ENCODE data around the gene CHRNA4.
A peak's percentile ranks its signal among the peaks of the same experiment; 100 is the strongest.

CHRNA4 gene

GRCh38 chr20:63366390-63367365, 5.5 kb upstream of the CHRNA4 start:
- H3K36me3 ChIP-seq (ENCODE audit: insufficient read depth, low read length) = no peaks in the 10 kb centered on the region
- no peak overlapping the region for H3K27ac ChIP-seq (ENCODE audit: low read depth, low read length)
- whole genome bisulfite sequencing = 90% methylated on average over 30 of the region's 30 CpGs
- H3K4me3 ChIP-seq (ENCODE audit: low read length) = no peak overlapping the region
- peaks cover 7% of the 10 kb centered on the region; the same call in 1 of the 2 replicates for H3K4me1 ChIP-seq (ENCODE audit: insufficient read depth, low read length)
- H3K9me3 ChIP-seq (ENCODE audit: insufficient read depth, low read depth, low read length) = no peaks in the 10 kb centered on the region
- H3K27me3 ChIP-seq (ENCODE audit: insufficient read depth, low read length) = peaks cover 14% of the 10 kb centered on the region
- H3K9ac ChIP-seq (ENCODE audit: low read depth, low read length) = peak overlapping the region; percentile 14; the same call in 1 of the 2 replicates

DNA sequence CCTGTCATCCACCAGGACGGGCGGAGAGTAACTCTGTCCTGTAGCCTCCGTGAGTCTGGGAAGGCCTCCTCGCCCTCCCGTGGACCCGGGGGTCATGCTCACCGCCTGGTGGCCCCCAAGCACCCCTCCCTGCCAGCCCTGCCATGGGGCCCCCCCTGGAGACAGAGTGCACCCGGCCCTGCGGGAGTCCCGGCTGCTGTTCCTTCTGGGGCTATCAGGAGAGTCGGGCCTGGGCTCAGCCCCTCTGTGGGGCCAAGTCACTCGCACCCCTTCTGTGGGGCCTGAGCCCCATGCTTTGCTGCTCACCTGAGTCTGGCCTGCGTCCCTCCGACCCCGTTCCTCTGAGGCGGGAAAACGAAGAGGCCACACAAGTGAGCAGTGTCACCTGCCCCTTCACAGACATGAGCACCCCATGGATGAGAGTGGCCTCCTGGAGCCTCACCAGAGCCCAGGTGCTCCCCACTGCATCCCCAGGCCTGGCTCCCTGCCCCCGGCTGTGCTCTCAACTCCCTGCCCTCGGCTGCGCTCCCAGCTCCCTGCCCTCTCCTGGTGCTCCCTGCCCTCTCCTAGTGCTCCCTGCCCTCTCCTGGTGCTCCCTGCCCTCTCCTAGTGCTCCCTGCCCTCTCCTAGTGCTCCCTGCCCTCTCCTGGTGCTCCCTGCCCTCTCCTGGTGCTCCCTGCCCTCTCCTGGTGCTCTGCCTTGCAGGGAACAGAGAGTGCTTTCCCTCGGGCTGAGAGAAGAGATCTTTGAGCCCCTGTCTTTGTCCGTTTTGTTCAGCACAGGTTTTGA, 4.6 kb upstream of the CHRNA4 start:
- Histone ChIP-seq H3K27me3 (ENCODE audit: insufficient read depth, low read length) (peaks cover 22% of the 10 kb centered on the region), H3K36me3 (ENCODE audit: insufficient read depth, low read length) (no peaks in the 10 kb centered on the region), H3K4me1 (ENCODE audit: insufficient read depth, low read length) (peaks cover 7% of the 10 kb centered on the region; the same call in 1 of the 2 replicates), H3K4me3 (ENCODE audit: low read length) (no peak overlapping the region), H3K27ac (ENCODE audit: low read depth, low read length) (no peak overlapping the region), H3K9ac (ENCODE audit: low read depth, low read length) (no peak overlapping the region), H3K9me3 (ENCODE audit: insufficient read depth, low read depth, low read length) (no peaks in the 10 kb centered on the region)
- 86% methylated on average over 22 of the region's 22 CpGs for WGBS

DNA sequence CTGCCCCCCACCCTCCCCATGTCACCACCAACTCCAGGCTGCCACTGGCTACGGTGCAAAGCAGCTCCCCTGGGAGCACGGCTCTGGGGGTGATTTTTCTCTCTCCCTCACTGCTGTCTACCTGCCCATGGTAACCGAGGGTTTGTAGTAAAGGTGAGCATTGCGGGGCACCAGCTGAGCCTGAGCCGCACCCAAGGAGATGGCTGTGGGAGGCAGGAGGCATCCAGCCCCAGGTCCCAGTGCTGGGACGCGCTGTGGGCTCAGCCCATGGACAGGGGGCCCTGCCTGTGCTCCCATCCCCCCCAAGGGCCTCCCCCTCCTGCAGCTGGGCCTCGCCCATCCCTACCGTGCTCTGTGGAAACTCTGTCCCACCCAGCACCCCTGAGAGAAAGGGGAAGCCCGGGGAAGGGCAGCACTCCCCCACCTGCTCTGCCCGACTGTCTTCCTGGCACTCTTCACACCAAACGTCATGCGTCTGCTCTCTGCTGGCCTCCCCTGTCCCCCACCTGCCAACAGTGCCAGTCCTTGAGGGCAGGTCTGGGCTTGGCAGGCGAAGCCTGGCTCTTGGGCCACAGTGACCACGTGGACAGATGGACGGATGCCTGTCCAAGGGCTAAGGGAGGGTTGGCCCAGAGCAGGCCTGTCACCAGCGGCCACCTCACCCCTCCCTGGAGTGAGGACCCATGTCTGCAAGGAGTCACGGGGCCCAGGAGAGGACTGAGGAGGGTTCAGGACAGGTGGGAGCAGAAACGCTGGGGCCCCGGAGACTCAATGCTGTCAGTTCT, 3.8 kb upstream of the CHRNA4 start:
- H3K4me3 ChIP-seq (ENCODE audit: low read length) = no peak overlapping the region
- H3K9ac ChIP-seq (ENCODE audit: low read depth, low read length) = no peak overlapping the region
- H3K27ac ChIP-seq (ENCODE audit: low read depth, low read length) = no peak overlapping the region
- H3K27me3 ChIP-seq (ENCODE audit: insufficient read depth, low read length) = peaks cover 30% of the 10 kb centered on the region
- H3K9me3 ChIP-seq (ENCODE audit: insufficient read depth, low read depth, low read length) = no peaks in the 10 kb centered on the region
- H3K4me1 ChIP-seq (ENCODE audit: insufficient read depth, low read length) = peaks cover 7% of the 10 kb centered on the region; the same call in 1 of the 2 replicates
- WGBS = 91% methylated on average over 20 of the region's 20 CpGs
- no peaks in the 10 kb centered on the region for H3K36me3 ChIP-seq (ENCODE audit: insufficient read depth, low read length)

- peaks cover 33% of the 10 kb centered on the region for H3K27me3 ChIP-seq (ENCODE audit: insufficient read depth, low read length)
- WGBS = 87% methylated on average over 19 of the region's 19 CpGs
- H3K36me3 ChIP-seq (ENCODE audit: insufficient read depth, low read length) = no peaks in the 10 kb centered on the region
- peaks cover 7% of the 10 kb centered on the region; the same call in 1 of the 2 replicates for H3K4me1 ChIP-seq (ENCODE audit: insufficient read depth, low read length)
- H3K9ac ChIP-seq (ENCODE audit: low read depth, low read length) = no peak overlapping the region
- no peaks in the 10 kb centered on the region for H3K9me3 ChIP-seq (ENCODE audit: insufficient read depth, low read depth, low read length)
- no peak overlapping the region for H3K4me3 ChIP-seq (ENCODE audit: low read length)
- H3K27ac ChIP-seq (ENCODE audit: low read depth, low read length) = no peak overlapping the region
These were observed 2.9 kb upstream of the CHRNA4 start for GRCh38 chr20:63363981-63364561.

DNA sequence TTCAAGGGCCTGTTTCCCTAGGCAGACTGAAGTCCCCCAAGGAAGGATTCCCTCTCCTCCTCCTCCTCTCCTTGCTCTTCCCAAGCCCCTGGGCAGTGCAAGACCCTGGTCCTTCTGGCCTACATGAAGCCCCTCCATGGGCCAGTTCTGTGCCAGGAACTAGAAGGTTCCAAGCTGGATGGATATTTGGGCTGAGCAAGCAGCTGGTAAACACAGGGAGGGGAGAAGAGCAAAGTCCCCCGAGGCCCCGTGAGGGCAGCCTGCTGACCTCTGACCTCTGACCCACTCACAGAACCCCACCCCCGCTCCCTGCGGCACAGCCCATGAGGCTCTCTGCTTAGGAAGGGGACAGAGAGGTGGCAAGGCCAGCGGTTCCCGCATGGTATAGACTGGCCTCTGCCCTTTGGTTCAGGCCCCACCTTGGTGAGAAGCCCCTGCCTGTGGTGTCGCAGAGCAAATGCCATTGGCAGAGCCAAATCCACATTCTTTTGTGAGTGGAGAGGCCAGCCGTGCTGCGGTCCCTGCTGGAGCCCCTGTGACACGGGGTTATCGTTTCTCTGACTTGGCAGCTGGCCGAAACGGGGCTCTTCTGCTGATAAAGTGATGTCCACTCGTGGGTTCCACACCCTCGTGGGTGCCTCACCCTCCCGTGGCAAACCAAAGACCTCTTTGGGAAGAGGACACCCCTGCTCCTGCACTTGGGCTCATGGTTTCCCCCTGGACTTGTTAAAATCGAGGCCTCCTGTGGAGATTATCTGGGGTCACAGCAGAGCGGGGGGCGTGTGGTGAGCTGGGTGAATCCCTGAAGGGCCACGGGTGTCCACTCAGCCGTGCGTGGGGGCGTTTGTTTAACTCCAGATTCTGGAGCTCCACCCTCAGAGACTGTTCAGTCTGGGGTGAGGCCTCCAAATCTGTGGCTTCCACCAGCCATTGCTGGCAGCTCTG, 2.1 kb upstream of the CHRNA4 start:
- H3K27ac ChIP-seq (ENCODE audit: low read depth, low read length) = no peak overlapping the region
- peaks cover 33% of the 10 kb centered on the region for H3K27me3 ChIP-seq (ENCODE audit: insufficient read depth, low read length)
- H3K9me3 ChIP-seq (ENCODE audit: insufficient read depth, low read depth, low read length) = no peaks in the 10 kb centered on the region
- peaks cover 7% of the 10 kb centered on the region; the same call in 1 of the 2 replicates for H3K4me1 ChIP-seq (ENCODE audit: insufficient read depth, low read length)
- no peak overlapping the region for H3K9ac ChIP-seq (ENCODE audit: low read depth, low read length)
- no peaks in the 10 kb centered on the region for H3K36me3 ChIP-seq (ENCODE audit: insufficient read depth, low read length)
- 84% methylated on average over 23 of the region's 23 CpGs for WGBS
- no peak overlapping the region for H3K4me3 ChIP-seq (ENCODE audit: low read length)

DNA sequence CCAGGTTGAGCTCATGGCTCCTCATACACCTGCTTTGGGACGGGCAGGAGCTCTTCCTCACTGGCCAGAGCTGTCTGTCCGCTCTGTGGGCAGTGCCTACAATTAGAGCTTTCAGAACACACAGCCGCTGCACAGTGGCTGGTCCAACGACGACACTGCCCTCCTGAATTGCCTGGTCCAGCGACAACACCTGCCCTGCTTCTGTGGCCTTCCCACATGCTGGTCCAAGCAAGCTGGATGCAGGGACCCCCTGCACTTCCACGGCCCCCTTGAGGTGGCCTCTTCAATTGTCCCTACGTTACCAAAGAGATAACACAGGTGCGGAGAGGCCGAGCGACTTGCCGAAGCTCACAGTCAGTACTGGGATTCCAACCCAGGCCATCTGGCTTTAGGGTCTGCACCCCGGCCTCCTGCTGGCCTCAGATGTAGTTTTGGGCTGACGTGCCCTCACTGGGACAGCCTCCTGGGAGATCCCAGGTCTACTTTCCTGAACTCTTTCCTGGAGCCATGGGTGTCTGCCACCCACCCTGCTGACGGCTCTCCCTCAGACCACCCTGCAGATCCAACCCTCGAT, 1.4 kb upstream of the CHRNA4 start:
- Histone ChIP-seq H3K27me3 (ENCODE audit: insufficient read depth, low read length) (peaks cover 33% of the 10 kb centered on the region), H3K27ac (ENCODE audit: low read depth, low read length) (no peak overlapping the region), H3K4me3 (ENCODE audit: low read length) (0 out of 2 replicates have a peak overlapping the region, but pooled peaks have one; percentile 42), H3K9ac (ENCODE audit: low read depth, low read length) (no peak overlapping the region), H3K4me1 (ENCODE audit: insufficient read depth, low read length) (peaks cover 7% of the 10 kb centered on the region; the same call in 1 of the 2 replicates), H3K9me3 (ENCODE audit: insufficient read depth, low read depth, low read length) (no peaks in the 10 kb centered on the region), H3K36me3 (ENCODE audit: insufficient read depth, low read length) (no peaks in the 10 kb centered on the region)
- 69% methylated on average over 16 of the region's 16 CpGs for WGBS

- 11% methylated on average over 50 of the region's 50 CpGs for WGBS
- H3K27me3 ChIP-seq (ENCODE audit: insufficient read depth, low read length) = peaks cover 33% of the 10 kb centered on the region
- peak overlapping the region; percentile 42 for H3K4me3 ChIP-seq (ENCODE audit: low read length)
- no peaks in the 10 kb centered on the region for H3K9me3 ChIP-seq (ENCODE audit: insufficient read depth, low read depth, low read length)
- no peak overlapping the region; the same call in 1 of the 2 replicates for H3K9ac ChIP-seq (ENCODE audit: low read depth, low read length)
- H3K36me3 ChIP-seq (ENCODE audit: insufficient read depth, low read length) = no peaks in the 10 kb centered on the region
- H3K27ac ChIP-seq (ENCODE audit: low read depth, low read length) = no peak overlapping the region
- peaks cover 7% of the 10 kb centered on the region; the same call in 1 of the 2 replicates for H3K4me1 ChIP-seq (ENCODE audit: insufficient read depth, low read length)
These were observed 628 bp upstream of the CHRNA4 start for GRCh38 chr20:63361519-63362435.

DNA sequence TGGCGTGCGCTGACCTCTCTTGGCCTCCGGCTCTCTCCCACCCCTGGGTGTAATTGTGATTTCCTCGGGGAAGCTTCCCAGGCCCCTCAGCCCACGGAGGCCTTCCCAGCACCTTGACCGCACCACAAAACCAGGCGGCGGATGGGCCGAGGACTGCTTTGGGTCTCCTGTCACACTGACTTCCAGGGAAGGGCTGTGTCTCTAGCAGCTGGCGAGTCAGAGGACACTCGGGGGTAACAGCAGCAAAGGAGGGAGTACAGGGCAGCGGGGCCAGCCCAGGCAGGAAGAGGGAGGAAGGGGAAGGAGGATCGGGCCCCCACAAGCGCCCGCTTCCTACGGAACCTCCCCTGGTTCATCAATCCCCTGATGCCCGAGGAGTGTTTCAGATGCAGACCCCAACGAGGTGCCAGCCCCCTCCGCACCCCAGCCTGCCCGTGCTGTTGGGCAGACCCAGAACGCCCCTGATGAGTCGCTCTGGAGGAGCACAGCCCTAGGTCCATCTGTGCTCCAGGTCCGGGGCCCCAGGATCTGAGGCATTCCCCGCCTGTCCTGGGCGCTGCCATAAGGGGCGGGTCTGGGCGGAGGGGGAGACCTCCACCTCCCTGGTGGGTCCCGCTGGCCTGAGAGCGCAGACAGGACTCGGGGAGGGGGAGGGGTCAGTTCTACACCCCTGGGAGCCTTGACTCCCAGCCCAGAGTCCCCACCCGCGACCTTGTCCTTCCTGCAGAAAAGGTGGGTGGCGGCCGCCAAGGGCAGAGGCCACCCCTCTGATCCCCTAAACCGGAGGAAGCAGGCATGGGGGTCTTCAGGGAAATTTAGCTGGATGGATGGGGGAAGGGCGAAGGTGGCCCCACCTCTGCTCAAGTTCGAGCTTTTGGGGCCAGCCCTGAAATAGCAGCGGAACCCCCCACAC, 956 bp downstream of the CHRNA4 start:
- Histone ChIP-seq H3K27ac (ENCODE audit: low read depth, low read length) (no peak overlapping the region), H3K4me1 (ENCODE audit: insufficient read depth, low read length) (peaks cover 7% of the 10 kb centered on the region; the same call in 1 of the 2 replicates), H3K4me3 (ENCODE audit: low read length) (peak overlapping the region; percentile 53), H3K27me3 (ENCODE audit: insufficient read depth, low read length) (peaks cover 33% of the 10 kb centered on the region), H3K9me3 (ENCODE audit: insufficient read depth, low read depth, low read length) (no peaks in the 10 kb centered on the region), H3K9ac (ENCODE audit: low read depth, low read length) (no peak overlapping the region), H3K36me3 (ENCODE audit: insufficient read depth, low read length) (no peaks in the 10 kb centered on the region)
- 54% methylated on average over 37 of the region's 38 CpGs for WGBS
